Activated naive CD4-positive, alpha-beta T cell treated with anti-CD3 and anti-CD28 coated beads, Interleukin-2, amount 50 U/mL, for 24 hours (primary cell): Measurements from ENCODE around the gene KRT84.

ENCODE experiments used
- H3K27ac Mint-ChIP-seq: one replicate; pipeline ENCODE4 v1.8.0; 2021; ENCODE audit warnings: mild to moderate bottlenecking, mixed read lengths
- H3K27me3 Mint-ChIP-seq: one replicate; pipeline ENCODE4 v1.8.0; 2021; ENCODE audit warnings: mixed read lengths
- H3K36me3 Mint-ChIP-seq: one replicate; pipeline ENCODE4 v1.8.0; 2021; ENCODE audit warnings: mixed read lengths
- H3K4me1 Mint-ChIP-seq: one replicate; pipeline ENCODE4 v1.8.0; 2021; ENCODE audit warnings: mixed read lengths
- H3K4me3 Mint-ChIP-seq: one replicate; pipeline ENCODE4 v1.8.0; 2021; ENCODE audit warnings: mild to moderate bottlenecking, mixed read lengths
- H3K9me3 Mint-ChIP-seq: one replicate; pipeline ENCODE4 v1.8.0; 2021; ENCODE audit warnings: mixed read lengths

The KRT84 gene

GRCh38 chr12:52360663-52361271 lies 24.7 kb downstream of the KRT84 start:
- Mint-ChIP-seq H3K36me3 (no peaks in the 10 kb centered on the region), H3K9me3 (no peaks in the 10 kb centered on the region), H3K27me3 (no peaks in the 10 kb centered on the region), H3K27ac (no peak overlapping the region), H3K4me1 (peaks cover 24% of the 10 kb centered on the region), H3K4me3 (no peak overlapping the region)

- peaks cover 24% of the 10 kb centered on the region for H3K4me1 Mint-ChIP-seq
- no peaks in the 10 kb centered on the region for H3K36me3 Mint-ChIP-seq
- H3K9me3 Mint-ChIP-seq = no peaks in the 10 kb centered on the region
- H3K27ac Mint-ChIP-seq = no peak overlapping the region
- no peak overlapping the region for H3K4me3 Mint-ChIP-seq
- no peaks in the 10 kb centered on the region for H3K27me3 Mint-ChIP-seq
Observed at GRCh38 chr12:52360106-52360662, 25.3 kb downstream of the KRT84 start.

- H3K27ac Mint-ChIP-seq = peak overlapping the region; percentile 1
- peaks cover 24% of the 10 kb centered on the region for H3K4me1 Mint-ChIP-seq
Observed at GRCh38 chr12:52359621-52360061, 25.8 kb downstream of the KRT84 start.

GRCh38 chr12:52358575-52359350 lies 26.7 kb downstream of the KRT84 start:
- H3K36me3 Mint-ChIP-seq = no peaks in the 10 kb centered on the region
- H3K27me3 Mint-ChIP-seq = no peaks in the 10 kb centered on the region
- H3K4me3 Mint-ChIP-seq = no peak overlapping the region
- H3K4me1 Mint-ChIP-seq = peaks cover 24% of the 10 kb centered on the region
- peak overlapping the region; percentile 8 for H3K27ac Mint-ChIP-seq
- H3K9me3 Mint-ChIP-seq = no peaks in the 10 kb centered on the region

More at GRCh38 chr12:52359621-52360061, 25.8 kb downstream of the KRT84 start:
- H3K27me3 Mint-ChIP-seq = no peaks in the 10 kb centered on the region
- H3K36me3 Mint-ChIP-seq = no peaks in the 10 kb centered on the region
- no peaks in the 10 kb centered on the region for H3K9me3 Mint-ChIP-seq
- H3K4me3 Mint-ChIP-seq = no peak overlapping the region

- Mint-ChIP-seq H3K9me3 (no peaks in the 10 kb centered on the region), H3K36me3 (no peaks in the 10 kb centered on the region), H3K27ac (peak overlapping the region; percentile 56), H3K4me3 (no peak overlapping the region), H3K27me3 (no peaks in the 10 kb centered on the region), H3K4me1 (peaks cover 34% of the 10 kb centered on the region)
Observed at GRCh38 chr12:52356762-52357580, 28.5 kb downstream of the KRT84 start.

GRCh38 chr12:52356031-52356761 lies 29.3 kb downstream of the KRT84 start:
- no peak overlapping the region for H3K27ac Mint-ChIP-seq
- H3K27me3 Mint-ChIP-seq = no peaks in the 10 kb centered on the region
- no peaks in the 10 kb centered on the region for H3K9me3 Mint-ChIP-seq
- H3K4me3 Mint-ChIP-seq = no peak overlapping the region
- H3K4me1 Mint-ChIP-seq = peaks cover 40% of the 10 kb centered on the region
- no peaks in the 10 kb centered on the region for H3K36me3 Mint-ChIP-seq

- H3K4me1 Mint-ChIP-seq = peaks cover 46% of the 10 kb centered on the region
- H3K27ac Mint-ChIP-seq = no peak overlapping the region
Observed at GRCh38 chr12:52355176-52355575, 30.3 kb downstream of the KRT84 start.

GRCh38 chr12:52354200-52354599 lies 31.3 kb downstream of the KRT84 start:
- Mint-ChIP-seq H3K4me1 (peaks cover 39% of the 10 kb centered on the region), H3K27ac (no peak overlapping the region), H3K36me3 (no peaks in the 10 kb centered on the region), H3K4me3 (no peak overlapping the region), H3K9me3 (no peaks in the 10 kb centered on the region), H3K27me3 (no peaks in the 10 kb centered on the region)

More at GRCh38 chr12:52355176-52355575, 30.3 kb downstream of the KRT84 start:
- Mint-ChIP-seq H3K36me3 (no peaks in the 10 kb centered on the region), H3K27me3 (no peaks in the 10 kb centered on the region), H3K4me3 (no peak overlapping the region), H3K9me3 (no peaks in the 10 kb centered on the region)

- H3K27me3 Mint-ChIP-seq = no peaks in the 10 kb centered on the region
- peak overlapping the region; percentile 21 for H3K27ac Mint-ChIP-seq
- no peaks in the 10 kb centered on the region for H3K36me3 Mint-ChIP-seq
- H3K4me3 Mint-ChIP-seq = no peak overlapping the region
- no peaks in the 10 kb centered on the region for H3K9me3 Mint-ChIP-seq
- H3K4me1 Mint-ChIP-seq = peaks cover 35% of the 10 kb centered on the region
Observed at GRCh38 chr12:52353766-52354165, 31.7 kb downstream of the KRT84 start.

- Mint-ChIP-seq H3K27ac (peak overlapping the region; percentile 86), H3K4me1 (peaks cover 27% of the 10 kb centered on the region), H3K36me3 (no peaks in the 10 kb centered on the region), H3K4me3 (no peak overlapping the region), H3K27me3 (no peaks in the 10 kb centered on the region), H3K9me3 (no peaks in the 10 kb centered on the region)
Observed at GRCh38 chr12:52352951-52353350, 32.5 kb downstream of the KRT84 start.

- H3K27ac Mint-ChIP-seq = no peak overlapping the region
Observed at GRCh38 chr12:52351196-52352059, 34.0 kb downstream of the KRT84 start.

GRCh38 chr12:52350786-52351185 lies 34.7 kb downstream of the KRT84 start:
- Mint-ChIP-seq H3K4me3 (no peak overlapping the region), H3K36me3 (no peaks in the 10 kb centered on the region), H3K27me3 (no peaks in the 10 kb centered on the region), H3K4me1 (peaks cover 22% of the 10 kb centered on the region), H3K27ac (peak overlapping the region; percentile 15), H3K9me3 (no peaks in the 10 kb centered on the region)

More at GRCh38 chr12:52351196-52352059, 34.0 kb downstream of the KRT84 start:
- peak overlapping the region; percentile 51 for H3K4me3 Mint-ChIP-seq
- H3K4me1 Mint-ChIP-seq = peaks cover 22% of the 10 kb centered on the region
- H3K27me3 Mint-ChIP-seq = no peaks in the 10 kb centered on the region
- no peaks in the 10 kb centered on the region for H3K9me3 Mint-ChIP-seq
- no peaks in the 10 kb centered on the region for H3K36me3 Mint-ChIP-seq

GRCh38 chr12:52350021-52350620 lies 35.3 kb downstream of the KRT84 start:
- Mint-ChIP-seq H3K36me3 (no peaks in the 10 kb centered on the region), H3K27ac (no peak overlapping the region), H3K9me3 (no peaks in the 10 kb centered on the region), H3K4me3 (no peak overlapping the region), H3K4me1 (peaks cover 22% of the 10 kb centered on the region), H3K27me3 (no peaks in the 10 kb centered on the region)

GRCh38 chr12:52349196-52349595 lies 36.3 kb downstream of the KRT84 start:
- Mint-ChIP-seq H3K36me3 (no peaks in the 10 kb centered on the region), H3K27me3 (no peaks in the 10 kb centered on the region)

More at GRCh38 chr12:52349196-52349595, 36.3 kb downstream of the KRT84 start:
- H3K4me1 Mint-ChIP-seq = peaks cover 22% of the 10 kb centered on the region
- H3K4me3 Mint-ChIP-seq = no peak overlapping the region
- H3K9me3 Mint-ChIP-seq = no peaks in the 10 kb centered on the region
- H3K27ac Mint-ChIP-seq = no peak overlapping the region
